HEK293T (cell line): ENCODE results near the gene SERGEF.

Experiments
- FOXM1 ChIP-seq: fragments of 450-650 bp; IDR thresholded peaks from 2 replicates; pipeline ENCODE4 v1.6.1; 2017; ENCODE audit warnings: mild to moderate bottlenecking, borderline replicate concordance
- TF ChIP-seq, protein P1 (sequence below): fragments of 450-650 bp; IDR thresholded peaks from 2 replicates; pipeline ENCODE4 v1.6.1; 2016

DNA sequence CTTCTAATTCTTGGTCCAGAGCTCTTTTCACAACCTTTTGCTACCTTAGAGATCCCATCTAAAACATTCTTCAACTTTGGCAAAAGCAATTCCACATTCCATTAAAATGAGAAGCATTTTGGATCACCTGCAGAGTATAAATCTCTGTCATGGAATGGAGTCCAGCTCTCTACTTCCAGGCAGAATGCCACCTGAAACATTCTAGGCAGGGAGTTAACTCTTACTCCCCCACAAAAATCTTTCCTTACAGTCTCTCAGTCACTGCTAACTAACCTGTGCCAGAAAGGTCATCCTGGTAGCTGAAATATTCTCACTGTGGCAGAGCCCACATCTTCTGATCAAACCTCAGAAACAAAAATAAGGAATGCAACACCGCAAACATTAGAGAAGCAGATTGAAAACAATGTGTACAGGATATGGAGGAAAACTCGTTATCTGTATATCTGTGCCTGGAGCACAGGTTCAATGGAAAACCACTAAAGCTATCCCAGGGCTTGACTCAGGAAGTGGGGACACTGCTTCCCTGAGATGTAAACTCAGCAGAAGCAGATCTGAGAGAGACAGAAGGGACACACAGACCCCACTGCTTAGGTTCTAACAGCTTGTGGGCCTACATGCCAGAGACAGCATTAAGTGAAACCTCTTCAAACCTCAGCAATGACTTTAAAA, 199.3 kb downstream of the SERGEF start:
- TF ChIP-seq FOXM1 = no peak
- TF ChIP-seq, protein P1, sequence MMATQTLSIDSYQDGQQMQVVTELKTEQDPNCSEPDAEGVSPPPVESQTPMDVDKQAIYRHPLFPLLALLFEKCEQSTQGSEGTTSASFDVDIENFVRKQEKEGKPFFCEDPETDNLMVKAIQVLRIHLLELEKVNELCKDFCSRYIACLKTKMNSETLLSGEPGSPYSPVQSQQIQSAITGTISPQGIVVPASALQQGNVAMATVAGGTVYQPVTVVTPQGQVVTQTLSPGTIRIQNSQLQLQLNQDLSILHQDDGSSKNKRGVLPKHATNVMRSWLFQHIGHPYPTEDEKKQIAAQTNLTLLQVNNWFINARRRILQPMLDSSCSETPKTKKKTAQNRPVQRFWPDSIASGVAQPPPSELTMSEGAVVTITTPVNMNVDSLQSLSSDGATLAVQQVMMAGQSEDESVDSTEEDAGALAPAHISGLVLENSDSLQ = no peak
